ENCODE measurements around the gene MYO18B. TPM values are rescaled to one million over a fixed set of nuclear protein-coding genes. Genes with fewer than 3 reads are reported as not detected.

MYO18B gene
- total RNA-seq, 1 experiment from 2014 or later = not detected

DNA sequence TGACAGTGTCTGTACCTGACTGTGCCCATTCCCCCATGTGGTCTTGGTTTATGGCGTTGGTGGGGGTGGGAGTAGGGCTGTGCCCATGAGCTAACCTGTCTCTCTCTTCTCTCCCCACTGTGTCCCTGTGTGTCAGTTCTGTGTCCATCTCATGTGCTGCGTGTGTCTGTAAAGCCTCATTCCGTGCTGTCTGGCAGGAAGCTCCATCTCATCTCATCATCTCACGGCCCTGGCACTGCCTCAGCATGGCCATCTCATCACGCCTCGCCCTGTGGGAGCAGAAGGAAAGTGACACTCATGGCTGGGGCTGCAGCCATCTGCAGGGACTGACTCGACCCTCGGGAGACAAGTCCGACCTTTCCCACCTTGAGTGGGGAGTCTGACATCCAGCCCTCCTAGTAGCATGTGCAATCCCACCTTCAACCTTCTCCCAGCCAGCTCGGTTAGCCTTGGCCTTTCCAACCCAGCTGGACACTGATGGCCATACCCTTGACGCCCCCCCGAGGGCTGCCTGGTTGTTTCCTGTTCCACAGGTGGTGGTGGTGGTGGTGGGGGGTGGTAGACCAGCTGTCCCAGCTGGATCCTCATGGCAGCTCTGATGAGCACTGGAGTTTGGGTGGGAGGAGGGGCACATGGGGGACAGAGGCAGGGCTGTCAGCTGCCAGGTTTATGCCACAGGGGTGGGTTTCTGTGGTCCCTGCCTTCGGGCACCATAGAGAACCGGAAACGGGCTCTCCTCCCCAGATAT is 19.0 kb downstream of the MYO18B start:
- Histone ChIP-seq H3K27ac (ENCODE audit: low read length) (no peak overlapping the region), H3K9me2 (replicated peaks; ENCODE audit: low read length) (no peaks in the 10 kb centered on the region), H3K79me2 (ENCODE audit: low read length) (no peaks in the 10 kb centered on the region), H3K4me2 (ENCODE audit: low read length) (no peak overlapping the region), H4K20me1 (ENCODE audit: low read length) (no peaks in the 10 kb centered on the region), H3K36me3 (ENCODE audit: low read depth, low read length) (no peaks in the 10 kb centered on the region), H2AFZ (ENCODE audit: low read length) (no peak overlapping the region), H3K4me1 (ENCODE audit: insufficient read depth, low read length) (no peaks in the 10 kb centered on the region), H3K4me3 (ENCODE audit: low read length) (no peak overlapping the region), H3F3A (ENCODE audit: low read length, unreplicated experiment) (no peaks in the 10 kb centered on the region), H3K9ac (ENCODE audit: low read length) (no peak overlapping the region), H3K9me3 (ENCODE audit: low read length) (no peaks in the 10 kb centered on the region), H3K27me3 (ENCODE audit: low read length) (no peaks in the 10 kb centered on the region)
- TF ChIP-seq, protein P1, sequence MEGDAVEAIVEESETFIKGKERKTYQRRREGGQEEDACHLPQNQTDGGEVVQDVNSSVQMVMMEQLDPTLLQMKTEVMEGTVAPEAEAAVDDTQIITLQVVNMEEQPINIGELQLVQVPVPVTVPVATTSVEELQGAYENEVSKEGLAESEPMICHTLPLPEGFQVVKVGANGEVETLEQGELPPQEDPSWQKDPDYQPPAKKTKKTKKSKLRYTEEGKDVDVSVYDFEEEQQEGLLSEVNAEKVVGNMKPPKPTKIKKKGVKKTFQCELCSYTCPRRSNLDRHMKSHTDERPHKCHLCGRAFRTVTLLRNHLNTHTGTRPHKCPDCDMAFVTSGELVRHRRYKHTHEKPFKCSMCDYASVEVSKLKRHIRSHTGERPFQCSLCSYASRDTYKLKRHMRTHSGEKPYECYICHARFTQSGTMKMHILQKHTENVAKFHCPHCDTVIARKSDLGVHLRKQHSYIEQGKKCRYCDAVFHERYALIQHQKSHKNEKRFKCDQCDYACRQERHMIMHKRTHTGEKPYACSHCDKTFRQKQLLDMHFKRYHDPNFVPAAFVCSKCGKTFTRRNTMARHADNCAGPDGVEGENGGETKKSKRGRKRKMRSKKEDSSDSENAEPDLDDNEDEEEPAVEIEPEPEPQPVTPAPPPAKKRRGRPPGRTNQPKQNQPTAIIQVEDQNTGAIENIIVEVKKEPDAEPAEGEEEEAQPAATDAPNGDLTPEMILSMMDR (conservative IDR thresholded peaks at IDR 0.05; ENCODE audit: low read depth, low read length) = no peak
- TF ChIP-seq EZH2phosphoT487 (IDR thresholded peaks at IDR 0.05; ENCODE audit: borderline replicate concordance, low read length) (no peak), EZH2 (IDR thresholded peaks at IDR 0.05; ENCODE audit: low read length, unreplicated experiment) (no peak)
- intact Hi-C loops (cut with micrococcal nuclease) = no loop called here
- no peak for DNase-seq
- BruUV-seq (replicated peaks) = no TSS peak
- ChIA-PET CTCF (no interaction called here), POLR2A (ENCODE audit: unreplicated experiment) (no interaction called here)
- ATAC-seq = no peak

- intact Hi-C loops (cut with micrococcal nuclease) = no loop called here
- H3K27me3 ChIP-seq (ENCODE audit: low read length) = no peaks in the 10 kb centered on the region
- ATAC-seq = no peak
Observed at GRCh38 chr22:25762147-25762546, 20.2 kb downstream of the MYO18B start.

More at GRCh38 chr22:25762147-25762546, 20.2 kb downstream of the MYO18B start:
- ChIA-PET POLR2A (ENCODE audit: unreplicated experiment) (no interaction called here), CTCF (no interaction called here)
- TF ChIP-seq EZH2 (IDR thresholded peaks at IDR 0.05; ENCODE audit: low read length, unreplicated experiment) (no peak), EZH2phosphoT487 (IDR thresholded peaks at IDR 0.05; ENCODE audit: borderline replicate concordance, low read length) (no peak)
- TF ChIP-seq, protein P1 (conservative IDR thresholded peaks at IDR 0.05; ENCODE audit: low read depth, low read length) = no peak
- no peaks in the 10 kb centered on the region for H3K9me2 ChIP-seq (replicated peaks; ENCODE audit: low read length)
- no TSS peak for BruUV-seq (replicated peaks)
- no peak for DNase-seq
- H3K36me3 ChIP-seq (ENCODE audit: low read depth, low read length) = no peaks in the 10 kb centered on the region
- no peaks in the 10 kb centered on the region for H3F3A ChIP-seq (ENCODE audit: low read length, unreplicated experiment)
- no peak overlapping the region for H3K4me2 ChIP-seq (ENCODE audit: low read length)
- H2AFZ ChIP-seq (ENCODE audit: low read length) = no peak overlapping the region
- no peaks in the 10 kb centered on the region for H4K20me1 ChIP-seq (ENCODE audit: low read length)
- no peak overlapping the region for H3K27ac ChIP-seq (ENCODE audit: low read length)
- H3K79me2 ChIP-seq (ENCODE audit: low read length) = no peaks in the 10 kb centered on the region
- no peaks in the 10 kb centered on the region for H3K4me1 ChIP-seq (ENCODE audit: insufficient read depth, low read length)
- no peak overlapping the region for H3K9ac ChIP-seq (ENCODE audit: low read length)
- H3K4me3 ChIP-seq (ENCODE audit: low read length) = no peak overlapping the region
- H3K9me3 ChIP-seq (ENCODE audit: low read length) = no peaks in the 10 kb centered on the region

Measured in PC-3 (cell line).